GM21360 (cell line): ENCODE data around the gene SFXN5.

ENCODE experiments used
- ATAC-seq: cut with Tn5 transposase; IDR thresholded peaks from one replicate; pipeline ENCODE4 v1.9.1; 2021; ENCODE audit warnings: mild to moderate bottlenecking, moderate library complexity; ENCODE audit not compliant: unreplicated experiment

SFXN5 gene

GRCh38 chr2:72995430-72996116 lies 75.9 kb downstream of the SFXN5 start:
- ATAC-seq, result no peak

GRCh38 chr2:72994991-72995380 lies 76.5 kb downstream of the SFXN5 start:
- no peak for ATAC-seq

DNA sequence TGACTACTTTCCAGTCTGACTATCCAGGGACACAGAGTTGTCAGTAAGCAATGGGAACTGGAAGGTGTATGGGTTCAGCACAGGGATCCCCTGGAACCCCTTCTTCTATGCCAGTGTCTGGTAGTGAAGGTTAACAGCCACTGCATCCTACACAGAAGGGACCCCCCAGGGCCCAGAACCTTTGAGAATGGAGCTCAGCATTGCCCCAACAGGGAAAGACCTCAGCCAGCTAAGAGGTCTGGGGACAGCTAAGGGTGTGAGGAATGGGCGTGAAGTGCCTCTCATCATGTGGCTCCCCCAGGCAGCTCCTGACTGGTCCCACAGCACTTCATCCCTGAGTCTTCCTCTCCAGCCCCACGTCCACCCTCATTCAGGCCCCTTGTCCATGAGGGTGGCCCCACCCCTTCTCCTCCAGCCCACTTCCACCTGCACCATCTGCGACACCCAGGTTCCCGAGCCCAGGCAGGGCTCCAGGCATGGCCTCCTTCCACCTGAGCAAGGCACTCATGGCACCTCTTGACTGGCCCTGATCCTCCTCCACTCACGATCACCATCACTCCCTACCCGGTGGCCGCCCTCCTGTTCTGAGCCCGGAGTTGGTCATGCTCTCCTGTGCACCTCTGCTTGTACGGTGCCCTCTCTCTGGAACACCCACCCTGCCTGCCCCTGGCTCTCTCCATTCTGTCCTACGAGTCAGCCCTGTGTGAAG lies 77.1 kb downstream of the SFXN5 start:
- ATAC-seq, result no peak

DNA sequence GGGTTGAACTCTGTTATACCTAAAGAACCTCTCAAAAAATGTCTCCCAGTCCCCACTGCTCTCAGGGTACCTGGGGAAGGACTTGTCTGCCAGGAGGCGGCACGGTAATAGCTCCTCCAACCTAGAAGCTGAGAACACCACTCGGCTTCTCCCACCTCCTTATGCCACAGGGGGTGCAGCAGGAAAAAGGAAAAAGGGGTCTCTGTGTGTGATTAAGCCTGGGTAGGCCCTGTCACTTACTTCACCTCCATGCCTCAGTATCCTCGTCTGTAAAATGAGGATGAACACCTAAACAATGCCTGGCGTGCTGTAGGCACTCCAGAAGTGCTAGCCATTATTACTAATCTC lies 77.6 kb downstream of the SFXN5 start:
- ATAC-seq, result no peak

DNA sequence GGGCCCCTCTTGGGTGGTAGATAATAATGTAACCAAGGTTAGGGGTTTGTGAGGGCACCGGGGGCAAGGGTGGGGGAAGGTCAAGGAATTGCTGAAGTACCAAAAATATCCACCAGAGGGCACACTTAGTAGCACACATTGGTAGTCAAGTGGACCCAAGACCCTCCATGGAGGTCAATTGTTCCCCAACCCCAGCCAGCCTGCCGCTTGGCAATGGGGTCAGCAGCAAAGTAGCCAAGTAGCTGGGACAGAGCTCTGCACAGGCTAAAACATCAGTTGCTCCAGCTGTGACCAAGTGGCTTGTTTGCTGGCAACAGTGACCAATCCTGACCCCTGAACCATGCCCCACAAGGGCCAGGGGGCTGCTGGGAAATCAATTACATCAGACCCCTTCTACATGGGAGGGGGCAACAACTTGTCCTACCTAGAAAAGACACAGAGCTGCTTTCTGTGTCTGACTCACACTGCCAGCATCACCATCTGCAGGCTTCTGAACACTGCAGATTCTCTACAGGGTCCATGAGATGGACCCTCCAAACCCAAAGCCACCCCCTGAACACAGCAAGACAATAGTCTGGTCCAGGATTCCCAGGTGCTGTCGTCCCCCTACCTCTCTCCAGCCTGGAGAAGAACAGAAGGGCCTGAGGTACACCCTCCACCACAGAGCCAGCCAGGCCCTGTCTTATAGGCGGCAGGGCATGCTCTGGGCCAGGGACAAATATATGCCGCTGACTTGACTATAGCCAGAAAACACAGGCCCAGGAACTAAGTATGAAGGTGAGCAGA lies 78.2 kb downstream of the SFXN5 start:
- ATAC-seq, result no peak

DNA sequence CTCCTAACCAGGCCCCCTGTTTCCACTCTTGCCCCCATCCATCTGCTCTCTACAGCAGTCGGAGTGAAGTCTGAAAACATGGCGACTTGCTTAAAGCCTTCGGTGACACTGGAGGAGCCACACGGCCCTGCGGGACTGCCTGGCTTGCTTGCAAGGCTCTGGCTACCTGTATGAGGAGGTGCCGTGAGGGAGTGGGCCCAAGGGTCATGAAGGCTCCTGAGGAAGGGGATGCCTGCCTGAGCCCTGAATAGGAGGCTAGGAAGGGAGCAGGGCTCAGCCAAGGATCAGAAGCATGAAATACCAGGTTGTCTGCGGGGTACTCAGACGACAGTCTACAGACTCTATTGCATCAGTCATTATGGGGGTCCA lies 78.8 kb downstream of the SFXN5 start:
- ATAC-seq, result no peak

DNA sequence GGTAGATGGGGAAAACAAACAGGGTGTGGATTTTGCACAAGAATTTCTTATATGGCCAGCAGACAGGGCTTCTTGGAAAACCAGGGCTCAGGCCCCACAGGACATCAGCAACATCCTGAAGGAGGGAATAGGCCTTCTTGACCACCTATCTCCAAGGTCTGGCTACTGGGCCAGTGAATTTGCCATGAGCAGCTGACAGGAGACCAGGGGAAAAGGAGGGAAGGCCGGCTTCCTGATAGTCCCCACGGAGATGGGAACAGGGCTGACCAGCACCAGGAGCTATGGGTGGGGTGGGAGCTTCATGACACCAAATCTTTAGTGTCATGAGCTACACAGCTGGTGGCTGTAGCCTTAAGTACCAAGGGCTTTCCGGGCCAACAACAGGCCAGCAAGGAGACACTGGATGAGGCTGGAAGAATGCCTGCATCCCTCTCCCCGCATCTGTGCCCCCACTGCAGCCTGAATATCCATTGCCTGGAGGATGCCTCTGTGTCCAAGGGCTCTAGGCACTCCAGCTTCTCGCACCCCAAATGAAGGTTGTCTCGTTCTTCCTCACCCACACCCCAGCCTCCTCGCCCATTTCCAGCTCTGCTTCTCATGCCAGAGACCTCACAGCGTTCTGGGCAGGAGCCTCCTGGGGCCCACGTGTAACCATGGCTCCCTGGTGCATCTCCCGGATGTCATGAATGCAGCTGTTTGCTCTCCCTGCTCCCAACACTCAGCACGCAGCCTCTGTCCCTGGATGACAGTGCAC lies 79.4 kb downstream of the SFXN5 start:
- no peak for ATAC-seq

GRCh38 chr2:72991439-72991725 lies 80.1 kb downstream of the SFXN5 start:
- no peak for ATAC-seq

- no peak for ATAC-seq
Observed at GRCh38 chr2:72990695-72991438, 80.6 kb downstream of the SFXN5 start.

GRCh38 chr2:72989770-72990556 lies 81.5 kb downstream of the SFXN5 start:
- ATAC-seq, result no peak

GRCh38 chr2:72988726-72989273 lies 82.7 kb downstream of the SFXN5 start:
- no peak for ATAC-seq

GRCh38 chr2:72988041-72988440 lies 83.5 kb downstream of the SFXN5 start:
- no peak for ATAC-seq

- ATAC-seq, result no peak
Observed at GRCh38 chr2:72985891-72986683, 85.4 kb downstream of the SFXN5 start.

DNA sequence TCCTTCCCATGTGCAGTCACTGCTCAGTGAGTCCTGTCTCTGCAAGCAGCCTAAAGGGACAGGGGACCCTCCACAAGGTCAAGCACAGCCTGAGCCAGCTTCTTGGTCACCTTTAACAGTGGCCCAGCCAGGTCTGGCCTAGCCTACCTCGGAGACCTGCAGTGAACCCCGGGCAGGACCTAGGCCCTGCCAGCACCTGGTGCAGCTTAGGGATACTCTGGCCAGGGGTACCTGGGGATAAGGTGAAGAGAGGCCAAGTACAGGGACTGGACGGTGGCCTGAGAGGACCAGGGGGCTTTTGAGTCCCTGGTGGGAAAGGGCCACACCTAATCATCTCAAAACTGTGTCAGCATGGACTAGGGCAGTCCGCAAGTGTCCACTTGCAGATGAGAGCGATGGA lies 86.4 kb downstream of the SFXN5 start:
- no peak for ATAC-seq

DNA sequence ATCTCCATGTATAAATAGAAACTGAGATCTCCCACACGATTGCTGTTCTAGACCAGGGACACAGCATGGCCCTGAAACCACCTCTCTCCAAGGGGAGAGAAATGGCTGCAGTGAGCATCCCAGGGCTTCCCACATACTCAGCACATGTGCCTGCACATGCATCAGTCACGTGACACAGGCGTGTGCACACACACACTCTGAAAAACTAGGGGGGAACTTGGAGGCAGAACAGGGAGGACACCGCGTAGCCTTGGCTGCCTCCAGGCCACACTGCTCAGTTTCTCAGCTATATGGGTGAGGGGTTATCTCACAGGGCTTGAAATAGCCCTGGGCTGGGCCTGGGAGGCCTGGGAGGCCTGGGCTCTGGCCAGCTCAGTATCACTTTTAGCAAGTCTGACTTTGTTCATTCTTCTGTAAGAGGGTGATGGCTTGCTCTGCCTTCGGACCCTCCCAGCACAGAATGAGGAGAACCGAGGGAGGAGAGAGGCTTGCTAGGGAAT lies 87.3 kb downstream of the SFXN5 start:
- no peak for ATAC-seq

GRCh38 chr2:72983500-72984161 lies 87.9 kb downstream of the SFXN5 start:
- ATAC-seq, result no peak

DNA sequence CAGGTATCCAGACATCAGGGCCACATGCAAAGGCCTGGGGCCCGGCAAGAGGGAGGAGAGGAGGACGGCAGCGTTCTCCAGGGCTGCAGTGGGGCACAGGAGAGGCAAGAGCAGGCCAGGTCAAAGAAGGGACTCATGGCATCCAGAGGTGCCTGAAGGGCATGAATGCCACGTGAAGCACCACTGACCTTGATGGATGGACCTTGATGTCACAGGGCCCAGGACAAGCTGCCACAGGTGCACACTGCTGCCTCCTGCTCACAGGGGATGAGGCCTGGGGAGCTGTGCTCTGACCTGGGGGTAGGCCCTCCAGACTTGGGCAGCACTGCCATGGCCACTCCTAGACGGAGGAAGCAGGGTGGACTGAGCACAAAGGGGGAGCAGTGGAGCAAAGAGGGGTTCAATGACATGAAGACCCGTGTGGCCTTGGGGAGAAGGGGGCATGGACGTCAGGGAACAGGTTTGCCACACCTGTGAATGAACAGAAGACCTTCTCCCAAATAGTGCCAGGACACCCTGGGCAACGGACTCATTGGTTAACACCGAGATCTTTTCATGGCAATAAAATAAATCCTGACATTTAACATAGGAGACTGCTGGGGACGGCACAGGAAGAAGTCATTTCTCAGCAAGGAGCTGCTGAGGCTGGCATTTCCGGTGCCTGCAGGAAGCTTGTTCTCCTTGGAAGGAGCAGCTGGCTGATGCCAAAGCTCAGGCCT lies 88.6 kb downstream of the SFXN5 start:
- no peak for ATAC-seq

DNA sequence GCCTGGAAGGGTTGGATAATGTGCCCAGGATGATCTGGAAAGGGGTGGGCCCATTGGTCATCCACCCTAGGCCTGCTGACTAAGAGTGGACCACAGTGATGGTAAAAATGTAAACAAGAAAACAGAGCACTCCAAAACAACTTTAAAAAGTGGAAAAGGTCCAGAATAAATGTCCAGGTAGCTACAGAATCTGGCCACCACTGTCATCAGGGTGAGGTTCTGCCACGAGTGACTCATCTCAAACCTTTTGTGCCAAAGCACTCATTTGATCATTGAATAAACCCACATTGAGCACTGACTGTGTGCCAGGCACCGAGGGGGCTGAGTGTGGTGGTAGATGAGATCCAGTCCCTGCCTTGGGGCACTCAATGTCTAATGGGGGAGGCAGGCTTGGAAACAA lies 89.3 kb downstream of the SFXN5 start:
- ATAC-seq, result no peak
